PC-3 (cell line): ENCODE data around the gene SOWAHB.

Experiments used
- EZH2phosphoT487 ChIP-seq: fragments of 300-600 bp; sonication (generic); IDR thresholded peaks from 2 replicates; pipeline ENCODE4 v1.6.1; 2018; ENCODE audit warnings: mild to moderate bottlenecking, antibody characterized with exemption, low read length, borderline replicate concordance
- TF ChIP-seq, protein P1 (sequence below): fragments of 300-600 bp; sonication (generic); conservative IDR thresholded peaks from 2 replicates; pipeline ENCODE4 v1.5.1; 2017; ENCODE audit warnings: antibody characterized with exemption, low read depth, mild to moderate bottlenecking, low read length

DNA sequence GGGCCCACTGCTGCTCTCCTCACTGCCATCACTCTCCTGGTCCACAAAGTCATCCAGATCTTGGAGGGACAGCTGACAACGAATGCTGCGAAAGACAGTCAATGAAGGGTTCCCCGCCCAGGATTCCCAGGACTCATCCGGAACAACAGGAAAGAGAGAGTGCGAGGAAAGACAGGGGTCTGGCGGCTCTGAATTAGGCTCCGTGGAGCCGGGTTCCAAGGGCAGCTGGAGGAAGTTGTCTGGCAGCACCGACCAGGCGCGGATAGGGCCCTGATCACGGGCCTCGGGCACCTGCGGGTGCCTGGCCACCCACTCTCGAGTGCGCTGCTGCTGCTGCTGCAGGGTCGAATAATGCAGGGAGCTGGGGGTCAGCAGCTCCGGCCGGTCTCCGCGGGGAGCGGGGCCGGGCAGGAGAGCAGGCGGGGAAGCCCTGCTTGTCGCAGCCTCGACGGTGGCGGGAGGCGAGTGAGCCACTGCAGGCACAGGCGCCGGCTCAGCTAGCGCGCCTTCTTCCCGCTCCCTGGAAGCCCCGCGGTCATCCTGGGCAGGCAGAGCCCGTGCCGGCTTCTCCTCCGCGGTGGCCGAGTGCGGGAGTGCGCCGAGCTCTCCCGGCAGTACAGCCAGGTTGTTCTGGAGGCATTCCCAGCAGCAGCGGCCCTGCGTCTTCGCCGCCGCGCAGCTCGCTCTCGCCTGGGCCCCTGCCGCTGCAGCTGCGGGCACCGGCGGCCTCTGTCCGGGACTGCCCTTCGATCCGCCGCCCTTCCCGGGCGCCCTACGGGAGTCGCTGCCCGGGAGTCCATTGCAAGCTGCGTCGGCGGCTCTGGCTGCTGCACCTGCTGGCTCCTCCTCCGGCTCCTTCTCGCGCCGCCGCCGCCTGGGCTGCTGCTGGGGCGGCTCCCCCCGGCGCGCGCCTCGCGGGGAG lies 1.1 kb downstream of the SOWAHB start:
- TF ChIP-seq, protein P1, sequence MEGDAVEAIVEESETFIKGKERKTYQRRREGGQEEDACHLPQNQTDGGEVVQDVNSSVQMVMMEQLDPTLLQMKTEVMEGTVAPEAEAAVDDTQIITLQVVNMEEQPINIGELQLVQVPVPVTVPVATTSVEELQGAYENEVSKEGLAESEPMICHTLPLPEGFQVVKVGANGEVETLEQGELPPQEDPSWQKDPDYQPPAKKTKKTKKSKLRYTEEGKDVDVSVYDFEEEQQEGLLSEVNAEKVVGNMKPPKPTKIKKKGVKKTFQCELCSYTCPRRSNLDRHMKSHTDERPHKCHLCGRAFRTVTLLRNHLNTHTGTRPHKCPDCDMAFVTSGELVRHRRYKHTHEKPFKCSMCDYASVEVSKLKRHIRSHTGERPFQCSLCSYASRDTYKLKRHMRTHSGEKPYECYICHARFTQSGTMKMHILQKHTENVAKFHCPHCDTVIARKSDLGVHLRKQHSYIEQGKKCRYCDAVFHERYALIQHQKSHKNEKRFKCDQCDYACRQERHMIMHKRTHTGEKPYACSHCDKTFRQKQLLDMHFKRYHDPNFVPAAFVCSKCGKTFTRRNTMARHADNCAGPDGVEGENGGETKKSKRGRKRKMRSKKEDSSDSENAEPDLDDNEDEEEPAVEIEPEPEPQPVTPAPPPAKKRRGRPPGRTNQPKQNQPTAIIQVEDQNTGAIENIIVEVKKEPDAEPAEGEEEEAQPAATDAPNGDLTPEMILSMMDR = no peak
- TF ChIP-seq EZH2phosphoT487 = no peak
